Measurements from ENCODE around the gene KLF9. TPM values are rescaled to one million over a fixed set of nuclear protein-coding genes. Genes with fewer than 3 reads are reported as not detected.

The KLF9 gene
- total and polyA plus RNA-seq, 4 experiments from 2014 or later = 1.3 to 20.6 (median 11.3) TPM

DNA sequence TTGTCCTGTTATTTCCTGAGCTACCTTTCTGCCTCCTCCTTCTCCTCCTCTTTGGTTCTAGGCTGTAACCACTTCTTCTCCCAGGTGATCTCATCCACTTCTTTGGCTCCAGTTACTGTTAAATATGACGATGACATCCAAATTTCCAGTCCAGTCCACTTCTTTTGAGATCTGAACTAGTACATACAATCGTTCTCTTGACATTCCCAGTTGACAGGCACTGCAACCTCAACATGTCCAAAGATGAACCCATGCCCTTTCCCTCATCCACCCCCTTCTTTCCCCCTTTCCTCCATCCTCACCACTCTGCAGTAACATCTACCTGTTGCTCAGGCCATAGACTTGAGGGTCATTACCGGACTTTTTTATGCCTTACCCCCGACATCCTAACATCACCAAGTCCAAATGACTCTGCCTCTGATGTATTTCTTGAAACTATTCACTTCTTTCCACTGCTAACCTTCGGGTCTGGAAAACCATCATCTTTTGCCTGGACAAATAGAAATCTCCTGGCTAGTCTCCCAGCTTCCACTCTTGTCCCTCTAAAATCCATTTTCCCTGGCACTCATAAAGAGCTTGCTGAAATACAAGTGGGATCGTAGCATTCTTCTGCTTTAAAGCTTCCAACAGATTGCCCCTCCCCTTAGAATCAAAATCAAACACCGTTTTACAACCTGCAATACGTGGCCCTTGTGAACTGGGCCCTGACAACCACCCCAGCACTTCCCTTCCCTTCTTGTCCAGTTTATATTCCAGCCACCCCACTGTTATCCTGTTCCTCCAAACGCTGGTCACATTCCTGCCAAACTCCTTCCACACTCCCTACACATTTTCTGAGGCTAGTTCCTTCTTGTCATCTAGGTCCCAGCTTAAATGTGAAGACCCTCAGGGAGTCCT, 31.5 kb downstream of the KLF9 start:
- POLR2A ChIA-PET (ENCODE audit: partially characterized antibody) = no interaction called here
- peaks cover 0 to 5% (median 0%) of the 10 kb centered on the region in 8 donors for H3K9me3 Mint-ChIP-seq

DNA sequence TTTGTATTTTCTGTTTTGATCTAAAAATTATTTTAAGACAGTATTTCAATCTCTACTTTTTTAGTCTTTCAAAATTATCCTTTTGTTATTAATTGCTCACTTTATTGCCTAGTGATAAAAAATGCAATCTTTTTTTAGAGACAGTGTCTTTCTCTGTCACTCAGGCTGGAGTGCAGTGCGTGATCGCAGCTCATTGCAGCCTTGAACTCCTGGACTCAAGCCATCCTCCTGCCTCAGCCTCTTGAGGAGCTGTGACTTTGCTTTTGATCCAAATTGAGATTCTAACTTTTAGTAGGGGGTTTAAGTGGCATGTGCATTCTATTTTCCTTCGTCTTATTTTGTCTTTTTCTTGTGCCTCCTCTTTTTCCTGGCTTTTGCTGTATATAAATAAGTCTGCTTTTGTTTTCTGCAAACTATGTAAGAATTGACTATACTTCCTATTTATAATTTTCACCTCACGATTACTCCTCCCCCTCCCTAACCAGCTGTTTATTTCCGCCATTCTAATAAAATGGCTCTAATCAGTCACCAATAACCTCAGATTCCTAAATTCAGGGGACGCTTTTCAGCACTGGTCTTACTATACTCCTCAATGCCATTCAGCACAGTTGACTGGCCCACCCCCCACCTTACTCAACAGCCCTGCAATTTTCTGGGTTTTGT, 32.3 kb downstream of the KLF9 start:
- H3K4me3 ChIP-seq (ENCODE audit: low read length in 2 of 2) = no peak overlapping the region
- Mint-ChIP-seq H3K9me3 (peaks cover 0 to 5% (median 0%) of the 10 kb centered on the region in 8 donors), H3K27ac (peak overlapping the region in 2 of 7 donors; percentile 2 to 10), H3K27me3 (no peaks in the 10 kb centered on the region), H3K4me3 (no peak overlapping the region), H3K36me3 (peaks cover 23 to 37% of the 10 kb centered on the region in 2 donors), H3K4me1 (peaks cover 1 to 9% (median 4%) of the 10 kb centered on the region in 4 donors)
- ChIA-PET POLR2A (ENCODE audit: partially characterized antibody) (no interaction called here), CTCF (ENCODE audit: partially characterized antibody) (no interaction called here)
- no peaks in the 10 kb centered on the region for H3K9me3 ChIP-seq (ENCODE audit: control insufficient read depth in 1 of 2, low read length in 2 of 2)
- intact Hi-C loops (cut with micrococcal nuclease) = no loop called here
- no peaks in the 10 kb centered on the region for H3K27me3 ChIP-seq (ENCODE audit: insufficient read depth, low read length)
- H3K27ac ChIP-seq (ENCODE audit: low read depth, low read length) = no peak overlapping the region
- no peaks in the 10 kb centered on the region for H3K4me1 ChIP-seq (ENCODE audit: insufficient read depth, low read length)
- no peak for DNase-seq
- peaks cover 8% of the 10 kb centered on the region for H3K36me3 ChIP-seq (ENCODE audit: insufficient read depth, low read length)

More for the DNA sequence above, 31.5 kb downstream of the KLF9 start:
- no peak for DNase-seq
- CTCF ChIA-PET (ENCODE audit: partially characterized antibody) = no interaction called here
- H3K27me3 Mint-ChIP-seq = no peaks in the 10 kb centered on the region
- Histone ChIP-seq H3K4me1 (ENCODE audit: insufficient read depth, low read length) (no peaks in the 10 kb centered on the region), H3K27ac (ENCODE audit: low read depth, low read length) (no peak overlapping the region), H3K9me3 (ENCODE audit: control insufficient read depth in 1 of 2, low read length in 2 of 2) (no peaks in the 10 kb centered on the region), H3K27me3 (ENCODE audit: insufficient read depth, low read length) (no peaks in the 10 kb centered on the region), H3K4me3 (ENCODE audit: low read length in 2 of 2) (no peak overlapping the region), H3K36me3 (ENCODE audit: insufficient read depth, low read length) (peaks cover 8% of the 10 kb centered on the region)
- H3K27ac Mint-ChIP-seq = peak overlapping the region in 3 of 7 donors; percentile 5 to 26 (median 21)
- H3K36me3 Mint-ChIP-seq = peaks cover 30 to 43% of the 10 kb centered on the region in 2 donors
- H3K4me1 Mint-ChIP-seq = peaks cover 6 to 16% (median 9%) of the 10 kb centered on the region in 4 donors
- H3K4me3 Mint-ChIP-seq = peak overlapping the region in 1 of 8 donors; percentile 22
- intact Hi-C loops (cut with micrococcal nuclease) = no loop called here

DNA sequence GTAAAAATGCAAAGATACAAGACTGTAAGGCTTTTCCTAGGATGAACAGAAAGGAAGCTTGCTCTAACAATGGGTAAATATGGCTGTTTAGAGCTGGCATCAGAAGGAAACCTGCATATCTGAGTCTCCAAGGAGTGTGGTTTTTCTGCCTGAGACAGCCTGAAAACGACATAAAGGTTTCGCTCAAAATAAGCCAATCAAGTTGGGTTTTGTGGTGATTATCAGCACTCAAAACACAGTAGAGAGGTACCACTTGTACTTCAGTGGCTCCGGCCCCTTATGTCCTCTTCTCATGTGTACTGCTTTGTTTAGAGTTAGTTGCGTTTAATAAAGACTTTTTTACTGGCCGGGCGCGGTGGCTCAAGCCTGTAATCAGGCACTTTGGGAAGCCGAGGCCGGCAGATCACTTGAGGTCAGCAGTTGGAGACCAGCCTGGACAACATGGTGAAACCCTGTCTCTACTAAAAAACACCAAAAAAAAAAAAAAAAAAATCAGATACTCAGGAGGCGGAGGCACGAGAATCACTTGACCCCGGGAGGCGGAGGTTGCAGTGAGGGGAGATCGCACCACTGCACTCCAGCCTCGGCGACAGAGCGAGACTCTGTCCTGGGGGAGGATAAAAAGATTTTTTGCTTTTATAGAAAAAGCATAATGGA, 39.4 kb downstream of the KLF9 start:
- H3K27ac Mint-ChIP-seq = peak overlapping the region in 2 of 7 donors; percentile 24 to 57
- ChIA-PET CTCF (ENCODE audit: partially characterized antibody) (interaction anchor here (1.0 kb wide), 1 partner anchor 228 kb away, joined by 3 read pairs; no protein-coding TSS in a partner anchor), POLR2A (ENCODE audit: partially characterized antibody) (no interaction called here)
- no peaks in the 10 kb centered on the region for H3K4me1 ChIP-seq (ENCODE audit: insufficient read depth, low read length)
- no peak for DNase-seq
- no peaks in the 10 kb centered on the region for H3K27me3 Mint-ChIP-seq
- H3K36me3 Mint-ChIP-seq = no peaks in the 10 kb centered on the region
- H3K4me1 Mint-ChIP-seq = peaks cover 0 to 2% (median under 1%) of the 10 kb centered on the region in 4 donors
- H3K9me3 ChIP-seq (ENCODE audit: control insufficient read depth in 1 of 2, low read length in 2 of 2) = no peaks in the 10 kb centered on the region
- H3K4me3 Mint-ChIP-seq = no peak overlapping the region
- H3K9me3 Mint-ChIP-seq = peaks cover 0 to 3% (median 0%) of the 10 kb centered on the region in 8 donors
- no peak overlapping the region for H3K4me3 ChIP-seq (ENCODE audit: low read length in 2 of 2)
- no peaks in the 10 kb centered on the region for H3K36me3 ChIP-seq (ENCODE audit: insufficient read depth, low read length)
- no peak overlapping the region for H3K27ac ChIP-seq (ENCODE audit: low read depth, low read length)
- no peaks in the 10 kb centered on the region for H3K27me3 ChIP-seq (ENCODE audit: insufficient read depth, low read length)
- intact Hi-C loops (cut with micrococcal nuclease) = loop anchor here (5.0 kb wide), 1 partner anchor 37 kb away; the partner anchor contains the start of gene KLF9

DNA sequence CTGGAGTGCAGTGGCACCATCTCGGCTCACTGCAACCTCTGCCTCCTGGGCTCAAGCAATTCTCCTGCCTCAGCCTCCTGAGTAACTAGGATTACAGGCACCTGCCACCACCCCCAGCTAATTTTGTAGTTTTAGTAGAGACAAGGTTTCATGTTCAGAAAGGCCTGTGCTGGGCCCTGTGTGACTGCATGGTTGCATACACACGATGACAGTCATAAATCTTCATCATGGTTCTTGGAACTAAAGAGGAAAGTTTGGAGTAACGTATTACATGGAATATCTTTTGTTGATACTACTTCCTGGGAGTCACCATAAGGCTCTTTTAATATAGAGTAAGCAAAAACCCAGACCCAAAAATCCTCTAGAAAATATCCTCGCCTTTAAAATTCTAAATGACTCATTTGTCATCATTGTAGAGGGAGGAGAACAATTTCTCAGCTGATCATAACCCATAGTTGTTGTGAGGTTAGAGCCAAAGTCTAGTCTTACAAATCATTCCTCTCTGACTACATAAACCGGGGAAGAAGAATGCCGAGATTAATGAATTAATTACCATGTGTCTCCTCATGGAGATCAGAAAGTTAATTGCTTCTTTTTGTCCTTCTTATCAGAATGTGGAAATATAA, 47.0 kb downstream of the KLF9 start:
- no peak overlapping the region for H3K27ac ChIP-seq (ENCODE audit: low read depth, low read length)
- Mint-ChIP-seq H3K4me1 (no peaks in the 10 kb centered on the region), H3K36me3 (peaks cover 0 to 10% of the 10 kb centered on the region in 2 donors), H3K27me3 (no peaks in the 10 kb centered on the region), H3K9me3 (peaks cover 0 to under 1% (median 0%) of the 10 kb centered on the region in 8 donors), H3K4me3 (no peak overlapping the region), H3K27ac (peak overlapping the region in 1 of 7 donors; percentile 36)
- ChIA-PET CTCF (ENCODE audit: partially characterized antibody) (interaction anchor here (1.0 to 2.4 kb wide), 4 partner anchors 54 to 239 kb away, joined by 3 to 9 read pairs (median 3); no protein-coding TSS in a partner anchor), POLR2A (ENCODE audit: partially characterized antibody) (no interaction called here)
- no peak for DNase-seq
- no peaks in the 10 kb centered on the region for H3K27me3 ChIP-seq (ENCODE audit: insufficient read depth, low read length)
- no peaks in the 10 kb centered on the region for H3K36me3 ChIP-seq (ENCODE audit: insufficient read depth, low read length)
- H3K4me1 ChIP-seq (ENCODE audit: insufficient read depth, low read length) = no peaks in the 10 kb centered on the region
- H3K9me3 ChIP-seq (ENCODE audit: control insufficient read depth in 1 of 2, low read length in 2 of 2) = no peaks in the 10 kb centered on the region
- H3K4me3 ChIP-seq (ENCODE audit: low read length in 2 of 2) = no peak overlapping the region
- intact Hi-C loops (cut with micrococcal nuclease) = no loop called here

DNA sequence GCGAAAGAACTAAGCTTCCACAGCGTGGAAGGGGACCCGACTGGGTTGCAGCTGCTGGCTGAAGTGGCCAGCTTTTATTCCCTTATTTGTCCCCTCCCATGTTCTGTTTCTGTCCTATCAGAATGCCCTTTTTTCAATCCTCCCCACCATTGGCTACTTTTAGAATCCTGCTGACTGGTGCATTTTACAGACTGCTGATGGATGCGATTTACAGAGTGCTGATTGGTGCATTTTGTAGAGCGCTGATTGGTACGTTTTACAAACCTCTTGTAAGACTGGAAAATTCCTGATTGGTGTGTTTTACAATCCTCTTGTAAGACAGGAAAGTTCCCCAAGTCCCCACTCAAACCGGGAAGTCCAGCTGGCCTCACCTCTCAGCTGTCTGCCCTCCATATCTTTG, 50.7 kb downstream of the KLF9 start:
- peaks cover 0 to 10% of the 10 kb centered on the region in 2 donors for H3K36me3 Mint-ChIP-seq
- Histone ChIP-seq H3K27me3 (ENCODE audit: insufficient read depth, low read length) (no peaks in the 10 kb centered on the region), H3K27ac (ENCODE audit: low read depth, low read length) (no peak overlapping the region), H3K36me3 (ENCODE audit: insufficient read depth, low read length) (no peaks in the 10 kb centered on the region), H3K4me1 (ENCODE audit: insufficient read depth, low read length) (no peaks in the 10 kb centered on the region), H3K4me3 (ENCODE audit: low read length in 2 of 2) (no peak overlapping the region), H3K9me3 (ENCODE audit: control insufficient read depth in 1 of 2, low read length in 2 of 2) (no peaks in the 10 kb centered on the region)
- H3K4me1 Mint-ChIP-seq = no peaks in the 10 kb centered on the region
- no peak for DNase-seq
- no peaks in the 10 kb centered on the region for H3K27me3 Mint-ChIP-seq
- intact Hi-C loops (cut with micrococcal nuclease) = no loop called here
- ChIA-PET CTCF (ENCODE audit: partially characterized antibody) (no interaction called here), POLR2A (ENCODE audit: partially characterized antibody) (interaction anchor here (0.7 kb wide), 1 partner anchor 15 kb away, joined by 3 read pairs; no protein-coding TSS in a partner anchor)
- H3K27ac Mint-ChIP-seq = no peak overlapping the region
- no peak overlapping the region for H3K4me3 Mint-ChIP-seq
- no peaks in the 10 kb centered on the region for H3K9me3 Mint-ChIP-seq

DNA sequence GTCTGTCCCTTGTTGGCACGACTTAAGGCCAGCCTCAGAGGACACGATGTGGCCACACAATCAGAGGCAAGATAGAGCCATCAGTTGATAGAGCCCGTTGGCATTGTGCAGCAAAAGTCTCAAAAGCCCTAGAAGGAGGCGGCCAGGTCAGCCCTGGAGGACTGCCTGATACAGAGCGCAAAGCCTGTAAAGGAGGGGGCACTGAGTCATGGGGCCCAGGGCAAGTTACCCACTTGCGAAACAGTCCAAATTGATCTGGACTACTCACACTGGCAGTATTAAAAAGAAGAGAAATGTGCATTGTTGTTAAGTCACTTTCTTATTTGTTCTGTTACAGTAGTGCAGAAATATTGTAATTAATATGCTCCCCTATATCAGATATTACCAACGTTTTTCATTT, 51.5 kb downstream of the KLF9 start:
- Mint-ChIP-seq H3K4me3 (no peak overlapping the region), H3K27ac (peak overlapping the region in 1 of 7 donors; percentile 59), H3K36me3 (peaks cover 0 to 10% of the 10 kb centered on the region in 2 donors), H3K4me1 (no peaks in the 10 kb centered on the region), H3K27me3 (no peaks in the 10 kb centered on the region), H3K9me3 (no peaks in the 10 kb centered on the region)
- H3K36me3 ChIP-seq (ENCODE audit: insufficient read depth, low read length) = no peaks in the 10 kb centered on the region
- no peaks in the 10 kb centered on the region for H3K27me3 ChIP-seq (ENCODE audit: insufficient read depth, low read length)
- H3K4me3 ChIP-seq (ENCODE audit: low read length in 2 of 2) = no peak overlapping the region
- POLR2A ChIA-PET (ENCODE audit: partially characterized antibody) = no interaction called here
- CTCF ChIA-PET (ENCODE audit: partially characterized antibody) = no interaction called here
- intact Hi-C loops (cut with micrococcal nuclease) = no loop called here
- no peaks in the 10 kb centered on the region for H3K4me1 ChIP-seq (ENCODE audit: insufficient read depth, low read length)
- H3K27ac ChIP-seq (ENCODE audit: low read depth, low read length) = no peak overlapping the region
- no peak for DNase-seq
- no peaks in the 10 kb centered on the region for H3K9me3 ChIP-seq (ENCODE audit: control insufficient read depth in 1 of 2, low read length in 2 of 2)

All from CD4-positive, alpha-beta memory T cell (primary cell).